Ureter (tissue), 1 donor: ENCODE results near the gene ALDH2. TPM values are rescaled to one million over a fixed set of nuclear protein-coding genes. Genes with fewer than 3 reads are reported as not detected.
"Not testable (repeated sequence)": the region's sequence is repeated elsewhere in the genome, so short reads cannot be mapped to it uniquely, and the experiment has no call there.

Experiments used
- DNase-seq: peaks from one replicate; pipeline ENCODE4 v3.0.0-alpha.2; 2020; ENCODE audit warnings: low spot score
- total RNA-seq: library from RNA; stranded (reverse); gene quantifications from one replicate; pipeline ENCODE4 v1.2.4, GENCODE V29; 2023
- donor health status: DM: yes; HTN: yes; CAD: no.

The ALDH2 gene
- total RNA-seq, 1 donor from 2014 or later: 66.9 TPM

- DNase-seq: no peak
Observed at GRCh38 chr12:111788178-111788654, 21.5 kb downstream of the ALDH2 start.

- DNase-seq: no peak
Observed at GRCh38 chr12:111789779-111790178, 23.0 kb downstream of the ALDH2 start.

GRCh38 chr12:111791507-111791906 is 24.8 kb downstream of the ALDH2 start:
- no peak for DNase-seq

GRCh38 chr12:111792155-111792855 is 25.6 kb downstream of the ALDH2 start:
- no peak for DNase-seq

- no peak for DNase-seq
Observed at GRCh38 chr12:111792856-111793235, 26.1 kb downstream of the ALDH2 start.

GRCh38 chr12:111798182-111798581 is 31.4 kb downstream of the ALDH2 start:
- no peak for DNase-seq

GRCh38 chr12:111799758-111800157 is 33.0 kb downstream of the ALDH2 start:
- DNase-seq: no peak

GRCh38 chr12:111803038-111803626 is 36.4 kb downstream of the ALDH2 start:
- DNase-seq: no peak

- no peak for DNase-seq
Observed at GRCh38 chr12:111803851-111804250, 37.1 kb downstream of the ALDH2 start.

GRCh38 chr12:111806304-111806703 is 39.6 kb downstream of the ALDH2 start:
- DNase-seq: no peak

GRCh38 chr12:111807232-111807631 is 40.5 kb downstream of the ALDH2 start:
- no peak for DNase-seq

- DNase-seq: peak; percentile 82
Observed at GRCh38 chr12:111812881-111813741, 46.4 kb downstream of the ALDH2 start.

- no peak for DNase-seq
Observed at GRCh38 chr12:111816065-111816615, 49.4 kb downstream of the ALDH2 start.

GRCh38 chr12:111816898-111817297 is 50.2 kb downstream of the ALDH2 start:
- DNase-seq: not testable (repeated sequence)

- DNase-seq: no peak
Observed at GRCh38 chr12:111818340-111818739, 51.6 kb downstream of the ALDH2 start.

- no peak for DNase-seq
Observed at GRCh38 chr12:111819191-111820158, 52.7 kb downstream of the ALDH2 start.

- not testable (repeated sequence) for DNase-seq
Observed at GRCh38 chr12:111820828-111821227, 54.1 kb downstream of the ALDH2 start.

GRCh38 chr12:111822886-111823285 is 56.2 kb downstream of the ALDH2 start:
- DNase-seq: no peak

- DNase-seq: no peak
Observed at GRCh38 chr12:111823891-111824290, 57.2 kb downstream of the ALDH2 start.

GRCh38 chr12:111824312-111824711 is 57.6 kb downstream of the ALDH2 start:
- not testable (repeated sequence) for DNase-seq

- no peak for DNase-seq
Observed at GRCh38 chr12:111825509-111825908, 58.8 kb downstream of the ALDH2 start.
